WTC11 (cell line): ENCODE data around the gene CCDC158. TPM values are rescaled to one million over a fixed set of nuclear protein-coding genes. Genes with fewer than 3 reads are reported as not detected.
"Not testable (repeated sequence)": the region's sequence is repeated elsewhere in the genome, so short reads cannot be mapped to it uniquely, and the experiment has no call there.

ENCODE experiments used
- ATAC-seq: fragments of 200-7000 bp; cut with Tn5 transposase; 2 replicates; pipeline ENCODE4 v1.10.0; 2021; ENCODE audit warnings: mild to moderate bottlenecking, moderate library complexity
- CTCF ChIA-PET: fragments of 300-600 bp; sonication (Branson Sonifier 250); formaldehyde crosslinking; loops from one replicate; lab custom pipeline; 2021; ENCODE audit warnings: antibody characterized with exemption; lab: Charles Lee
- POLR2A ChIA-PET: fragments of 350-600 bp; sonication (Branson Sonifier 250); formaldehyde crosslinking; loops from one replicate; lab custom pipeline; 2021; ENCODE audit warnings: antibody characterized with exemption; lab: Charles Lee
- DNase-seq: peaks from one replicate; pipeline ENCODE4 v3.0.0; 2021; ENCODE audit warnings: low spot score
- H3K27ac Mint-ChIP-seq: 2 replicates; pipeline ENCODE4 v1.8.0; 2021; ENCODE audit warnings: mixed read lengths
- H3K27me3 Mint-ChIP-seq: 2 replicates; pipeline ENCODE4 v1.8.0; 2021; ENCODE audit warnings: low read depth, mild to moderate bottlenecking, moderate library complexity, mixed read lengths
- H3K36me3 Mint-ChIP-seq: 2 replicates; pipeline ENCODE4 v1.8.0; 2021; ENCODE audit warnings: mixed read lengths
- H3K4me1 Mint-ChIP-seq: 2 replicates; pipeline ENCODE4 v1.8.0; 2022; ENCODE audit warnings: mixed read lengths
- H3K4me3 Mint-ChIP-seq: 2 replicates; pipeline ENCODE4 v1.8.0; 2021; ENCODE audit warnings: mild to moderate bottlenecking, moderate library complexity, mixed read lengths
- H3K9me3 Mint-ChIP-seq: 2 replicates; pipeline ENCODE4 v1.8.0; 2021; ENCODE audit warnings: mixed read lengths
- ATF1 ChIP-seq: sonication (generic); formaldehyde crosslinking; IDR thresholded peaks from 2 replicates; pipeline ENCODE4 v1.8.1; 2023; ENCODE audit warnings: mild to moderate bottlenecking, moderate library complexity, missing genetic modification reagents
- ATF2 ChIP-seq: sonication (generic); formaldehyde crosslinking; IDR thresholded peaks from 2 replicates; pipeline ENCODE4 v1.8.1; 2022; ENCODE audit warnings: low read depth, missing genetic modification reagents, borderline replicate concordance
- CREB1 ChIP-seq: sonication (generic); formaldehyde crosslinking; IDR thresholded peaks from 2 replicates; pipeline ENCODE4 v1.8.0; 2023; ENCODE audit warnings: mild to moderate bottlenecking, missing genetic modification reagents
- FOXJ3 ChIP-seq: sonication (generic); formaldehyde crosslinking; IDR thresholded peaks from 2 replicates; pipeline ENCODE4 v1.9.0; 2021; ENCODE audit warnings: missing genetic modification reagents, mild to moderate bottlenecking, borderline replicate concordance
- FOXP4 ChIP-seq: sonication (generic); formaldehyde crosslinking; IDR thresholded peaks from 2 replicates; pipeline ENCODE4 v1.8.0; 2022; ENCODE audit warnings: mild to moderate bottlenecking, missing genetic modification reagents
- MLX ChIP-seq: sonication (generic); formaldehyde crosslinking; IDR thresholded peaks from 2 replicates; pipeline ENCODE4 v1.8.1; 2023; ENCODE audit warnings: mild to moderate bottlenecking, missing genetic modification reagents, moderate library complexity
- MXD4 ChIP-seq: fragments of 250-450 bp; sonication (Bioruptor Pico); IDR thresholded peaks from 2 replicates; pipeline ENCODE4 v1.8.0; 2021; ENCODE audit warnings: mild to moderate bottlenecking, moderate library complexity, borderline replicate concordance
- MYBL2 ChIP-seq: sonication (generic); formaldehyde crosslinking; IDR thresholded peaks from 2 replicates; pipeline ENCODE4 v1.8.1; 2023; ENCODE audit warnings: mild to moderate bottlenecking, moderate library complexity, missing genetic modification reagents
- NFE2L1 ChIP-seq: sonication (generic); formaldehyde crosslinking; IDR thresholded peaks from 2 replicates; pipeline ENCODE4 v1.8.1; 2023; ENCODE audit warnings: missing genetic modification reagents
- RELA ChIP-seq: sonication (generic); formaldehyde crosslinking; IDR thresholded peaks from 2 replicates; pipeline ENCODE4 v1.8.1; 2022; ENCODE audit warnings: missing genetic modification reagents, mild to moderate bottlenecking, borderline replicate concordance
- SMAD3 ChIP-seq: sonication (generic); formaldehyde crosslinking; IDR thresholded peaks from 2 replicates; pipeline ENCODE4 v1.8.0; 2022; ENCODE audit warnings: missing genetic modification reagents, mild to moderate bottlenecking, borderline replicate concordance
- ZNF416 ChIP-seq: fragments of 250-450 bp; sonication (Bioruptor Pico); IDR thresholded peaks from 2 replicates; pipeline ENCODE4 v1.9.0; 2021; ENCODE audit warnings: mild to moderate bottlenecking, inconsistent platforms
- total RNA-seq: library from RNA; stranded (reverse); gene quantifications from 3 replicates; pipeline ENCODE4 v1.2.3, GENCODE V29; 2021
- TF ChIP-seq, protein P1 (sequence below): sonication (generic); formaldehyde crosslinking; IDR thresholded peaks from 2 replicates; pipeline ENCODE4 v1.8.1; 2023; ENCODE audit warnings: mild to moderate bottlenecking, missing genetic modification reagents, borderline replicate concordance
- TF ChIP-seq, protein P2 (sequence below): fragments of 250-450 bp; sonication (Bioruptor Pico); conservative IDR thresholded peaks from 2 replicates; pipeline ENCODE4 v1.9.0; 2021; ENCODE audit warnings: mild to moderate bottlenecking
- TF ChIP-seq, protein P3 (sequence below): sonication (generic); formaldehyde crosslinking; IDR thresholded peaks from 2 replicates; pipeline ENCODE4 v1.8.1; 2023; ENCODE audit warnings: mild to moderate bottlenecking, missing genetic modification reagents
- TF ChIP-seq, protein P4 (sequence below): sonication (generic); formaldehyde crosslinking; IDR thresholded peaks from 2 replicates; pipeline ENCODE4 v1.8.0; 2023; ENCODE audit warnings: missing genetic modification reagents

Gene CCDC158
- total RNA-seq, 1 experiment from 2014 or later, result 0.15 TPM

GRCh38 chr4:76292730-76293129 is 128.2 kb downstream of the CCDC158 start (continued):
- TF ChIP-seq, protein P1, sequence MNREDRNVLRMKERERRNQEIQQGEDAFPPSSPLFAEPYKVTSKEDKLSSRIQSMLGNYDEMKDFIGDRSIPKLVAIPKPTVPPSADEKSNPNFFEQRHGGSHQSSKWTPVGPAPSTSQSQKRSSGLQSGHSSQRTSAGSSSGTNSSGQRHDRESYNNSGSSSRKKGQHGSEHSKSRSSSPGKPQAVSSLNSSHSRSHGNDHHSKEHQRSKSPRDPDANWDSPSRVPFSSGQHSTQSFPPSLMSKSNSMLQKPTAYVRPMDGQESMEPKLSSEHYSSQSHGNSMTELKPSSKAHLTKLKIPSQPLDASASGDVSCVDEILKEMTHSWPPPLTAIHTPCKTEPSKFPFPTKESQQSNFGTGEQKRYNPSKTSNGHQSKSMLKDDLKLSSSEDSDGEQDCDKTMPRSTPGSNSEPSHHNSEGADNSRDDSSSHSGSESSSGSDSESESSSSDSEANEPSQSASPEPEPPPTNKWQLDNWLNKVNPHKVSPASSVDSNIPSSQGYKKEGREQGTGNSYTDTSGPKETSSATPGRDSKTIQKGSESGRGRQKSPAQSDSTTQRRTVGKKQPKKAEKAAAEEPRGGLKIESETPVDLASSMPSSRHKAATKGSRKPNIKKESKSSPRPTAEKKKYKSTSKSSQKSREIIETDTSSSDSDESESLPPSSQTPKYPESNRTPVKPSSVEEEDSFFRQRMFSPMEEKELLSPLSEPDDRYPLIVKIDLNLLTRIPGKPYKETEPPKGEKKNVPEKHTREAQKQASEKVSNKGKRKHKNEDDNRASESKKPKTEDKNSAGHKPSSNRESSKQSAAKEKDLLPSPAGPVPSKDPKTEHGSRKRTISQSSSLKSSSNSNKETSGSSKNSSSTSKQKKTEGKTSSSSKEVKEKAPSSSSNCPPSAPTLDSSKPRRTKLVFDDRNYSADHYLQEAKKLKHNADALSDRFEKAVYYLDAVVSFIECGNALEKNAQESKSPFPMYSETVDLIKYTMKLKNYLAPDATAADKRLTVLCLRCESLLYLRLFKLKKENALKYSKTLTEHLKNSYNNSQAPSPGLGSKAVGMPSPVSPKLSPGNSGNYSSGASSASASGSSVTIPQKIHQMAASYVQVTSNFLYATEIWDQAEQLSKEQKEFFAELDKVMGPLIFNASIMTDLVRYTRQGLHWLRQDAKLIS (CRISPR knock-in tag), result no peak
- TF ChIP-seq SMAD3, result no peak

GRCh38 chr4:76287811-76288210 is 133.1 kb downstream of the CCDC158 start:
- H3K36me3 Mint-ChIP-seq, POLR2A ChIA-PET, H3K4me1 Mint-ChIP-seq, DNase-seq, ATAC-seq, CTCF ChIA-PET, H3K4me3 Mint-ChIP-seq, H3K27ac Mint-ChIP-seq: not testable (repeated sequence)
- Mint-ChIP-seq H3K9me3 (peaks cover 11% of the 10 kb centered on the region), H3K27me3 (peaks cover 15% of the 10 kb centered on the region)

GRCh38 chr4:76283900-76284299 is 137.0 kb downstream of the CCDC158 start:
- no peak overlapping the region for H3K4me3 Mint-ChIP-seq
- ATAC-seq (no peak), DNase-seq (no peak)
- H3K9me3 Mint-ChIP-seq, result peaks cover 11% of the 10 kb centered on the region
- no peaks in the 10 kb centered on the region; the same call in 1 of the 2 replicates for H3K4me1 Mint-ChIP-seq
- ChIA-PET CTCF (no interaction called here), POLR2A (no interaction called here)
- H3K36me3 Mint-ChIP-seq, result no peaks in the 10 kb centered on the region
- no peak overlapping the region for H3K27ac Mint-ChIP-seq
- peaks cover 15% of the 10 kb centered on the region for H3K27me3 Mint-ChIP-seq
- TF ChIP-seq MXD4 (CRISPR knock-in tag) (no peak), NFE2L1 (CRISPR knock-in tag) (no peak), ATF1 (CRISPR knock-in tag) (no peak), MLX (no peak), FOXP4 (no peak), MYBL2 (CRISPR knock-in tag) (no peak), CREB1 (CRISPR knock-in tag) (no peak), ZNF416 (CRISPR knock-in tag) (no peak), RELA (CRISPR knock-in tag) (no peak), ATF2 (CRISPR knock-in tag) (no peak), FOXJ3 (CRISPR knock-in tag) (no peak)
- TF ChIP-seq, protein P2, sequence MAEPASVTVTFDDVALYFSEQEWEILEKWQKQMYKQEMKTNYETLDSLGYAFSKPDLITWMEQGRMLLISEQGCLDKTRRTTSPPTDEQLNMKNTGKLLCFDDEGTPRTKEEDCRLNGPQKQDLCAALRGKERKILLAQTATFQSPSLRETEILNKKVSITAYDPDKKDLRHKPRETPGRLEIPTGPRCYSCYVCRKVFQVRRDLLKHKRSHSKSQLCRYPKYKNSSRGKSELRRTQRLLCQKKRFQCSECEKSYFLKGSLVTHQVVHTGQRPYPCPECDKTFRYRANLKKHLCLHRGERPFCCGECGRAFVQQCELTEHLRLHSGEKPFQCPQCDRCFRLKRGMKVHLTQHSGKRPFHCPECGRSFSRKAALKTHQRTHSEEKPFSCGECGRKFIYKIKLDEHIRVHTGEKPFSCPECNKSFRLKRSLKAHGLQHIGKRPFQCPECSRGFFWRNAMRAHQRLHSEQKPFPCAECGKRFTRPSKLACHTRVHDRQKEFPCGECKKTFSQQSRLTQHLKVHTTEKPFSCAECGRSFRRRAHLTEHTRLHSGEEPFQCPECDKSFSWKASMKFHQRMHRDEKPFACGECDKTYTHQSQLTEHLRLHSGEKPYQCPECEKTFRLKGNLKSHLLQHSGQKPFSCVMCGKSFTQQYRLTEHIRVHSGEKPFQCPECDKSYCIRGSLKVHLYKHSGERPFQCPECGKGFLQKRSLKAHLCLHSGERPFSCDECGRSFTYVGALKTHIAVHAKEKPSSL (CRISPR knock-in tag), result no peak
- TF ChIP-seq, protein P3, sequence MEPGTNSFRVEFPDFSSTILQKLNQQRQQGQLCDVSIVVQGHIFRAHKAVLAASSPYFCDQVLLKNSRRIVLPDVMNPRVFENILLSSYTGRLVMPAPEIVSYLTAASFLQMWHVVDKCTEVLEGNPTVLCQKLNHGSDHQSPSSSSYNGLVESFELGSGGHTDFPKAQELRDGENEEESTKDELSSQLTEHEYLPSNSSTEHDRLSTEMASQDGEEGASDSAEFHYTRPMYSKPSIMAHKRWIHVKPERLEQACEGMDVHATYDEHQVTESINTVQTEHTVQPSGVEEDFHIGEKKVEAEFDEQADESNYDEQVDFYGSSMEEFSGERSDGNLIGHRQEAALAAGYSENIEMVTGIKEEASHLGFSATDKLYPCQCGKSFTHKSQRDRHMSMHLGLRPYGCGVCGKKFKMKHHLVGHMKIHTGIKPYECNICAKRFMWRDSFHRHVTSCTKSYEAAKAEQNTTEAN (CRISPR knock-in tag), result no peak
- TF ChIP-seq, protein P4, sequence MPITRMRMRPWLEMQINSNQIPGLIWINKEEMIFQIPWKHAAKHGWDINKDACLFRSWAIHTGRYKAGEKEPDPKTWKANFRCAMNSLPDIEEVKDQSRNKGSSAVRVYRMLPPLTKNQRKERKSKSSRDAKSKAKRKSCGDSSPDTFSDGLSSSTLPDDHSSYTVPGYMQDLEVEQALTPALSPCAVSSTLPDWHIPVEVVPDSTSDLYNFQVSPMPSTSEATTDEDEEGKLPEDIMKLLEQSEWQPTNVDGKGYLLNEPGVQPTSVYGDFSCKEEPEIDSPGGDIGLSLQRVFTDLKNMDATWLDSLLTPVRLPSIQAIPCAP (CRISPR knock-in tag), result no peak
- TF ChIP-seq, protein P1 (CRISPR knock-in tag), result no peak
